Upper lobe of left lung (tissue), 6 donors: ENCODE measurements around the gene TRIM59. TPM values are rescaled to one million over a fixed set of nuclear protein-coding genes. Genes with fewer than 3 reads are reported as not detected.

ENCODE experiments used
- ATAC-seq, 2 donors: fragments of 200-7000 bp; cut with Tn5 transposase; one replicate each; pipeline ENCODE4 v1.9.1; 2022; ENCODE audit warnings: mild to moderate bottlenecking in 2 of 2, moderate library complexity in 2 of 2; ENCODE audit not compliant: low FRiP score in 2 of 2
- DNase-seq, 2 donors: peaks; one replicate each; pipeline ENCODE4 v3.0.0-alpha.2; 2019 to 2020
- H3K27ac ChIP-seq, 4 donors: fragments of 200-600 bp; sonication (generic); one replicate each; pipeline ENCODE4 v1.5.1; 2016 to 2019
- H3K27me3 ChIP-seq, 4 donors: fragments of 200-600 bp; sonication (generic); one replicate each; pipeline ENCODE4 v1.5.1; 2017 to 2019
- H3K36me3 ChIP-seq, 4 donors: fragments of 200-600 bp; sonication (generic); one replicate each; pipeline ENCODE4 v1.5.1; 2016 to 2019
- H3K4me1 ChIP-seq, 4 donors: fragments of 200-600 bp; sonication (generic); one replicate each; pipeline ENCODE4 v1.5.1; 2018 to 2019
- H3K4me3 ChIP-seq, 4 donors: fragments of 200-600 bp; sonication (generic); one replicate each; pipeline ENCODE4 v1.5.1; 2017 to 2019; ENCODE audit warnings: mild to moderate bottlenecking in 2 of 4, moderate library complexity in 1 of 4
- H3K9me3 ChIP-seq, 4 donors: fragments of 200-600 bp; sonication (generic); one replicate each; pipeline ENCODE4 v1.5.1; 2018 to 2019
- CTCF ChIP-seq, 6 experiments: fragments of 450-650 bp in 4 of 6; fragments of 200-600 bp in 2 of 6; sonication (generic) in 2 of 6; IDR thresholded peaks; one replicate each; pipeline ENCODE4 v1.5.1; 2016 to 2019; ENCODE audit warnings: antibody characterized with exemption in 6 of 6
- EP300 ChIP-seq, 4 donors: sonication (generic); formaldehyde crosslinking; IDR thresholded peaks; one replicate each; pipeline ENCODE4 v1.5.1; 2017; ENCODE audit warnings: antibody characterized with exemption in 4 of 4, control low read depth in 2 of 4
- POLR2A ChIP-seq, 4 donors: fragments of 450-650 bp; IDR thresholded peaks; one replicate each; pipeline ENCODE4 v1.5.1; 2016 to 2017; ENCODE audit warnings: antibody characterized with exemption in 4 of 4, mild to moderate bottlenecking in 2 of 4
- POLR2AphosphoS5 ChIP-seq, 2 donors: sonication (generic); formaldehyde crosslinking; IDR thresholded peaks; one replicate each; pipeline ENCODE4 v1.5.1; 2017; ENCODE audit warnings: antibody characterized with exemption in 2 of 2
- WGBS, 2 donors: methylation state at CpG; one replicate each; pipeline ENCODE4 v1.1.5; 2017 to 2018; 5-methylcytosine and 5-hydroxymethylcytosine counted together
- total RNA-seq, 6 donors: library from RNA; depleted of rRNA in 4 of 6; stranded (reverse); fragments of >200 nt in 4 of 6; gene quantifications; one replicate each; pipeline versions ENCODE4 v1.1.0 to v1.2.1, GENCODE V29; 2016 to 2021
- donor health status: DM: no; HTN: no; CAD: no; lungs with moderate emphysema.
- donor health status: DM: no; HTN: yes; CAD: no; lungs with severe emphysema.

The TRIM59 gene
- total RNA-seq, 6 donors from 2014 or later, result 1.6 to 7.1 (median 3.5) TPM

- ATAC-seq (peak; percentile 97 to 98), DNase-seq (peak; percentile 97)
- peak; percentile 52 to 66 for TF ChIP-seq POLR2AphosphoS5 (IDR thresholded peaks at IDR 0.05)
- TF ChIP-seq POLR2A (IDR thresholded peaks at IDR 0.05), result peak in 3 of 4 donors; percentile 42 to 69 (median 65)
- TF ChIP-seq CTCF (IDR thresholded peaks at IDR 0.05), result no peak
- no peaks in the 10 kb centered on the region for H3K9me3 ChIP-seq
- 0 to 1% methylated on average over 42 to 63 of the region's 63 CpGs for WGBS, 2 donors
- no peaks in the 10 kb centered on the region for H3K36me3 ChIP-seq
- H3K4me1 ChIP-seq, result peaks cover 15 to 42% (median 22%) of the 10 kb centered on the region in 4 donors
- H3K27ac ChIP-seq, result peak within 1 kb of the TSS; percentile 90 to 96 (median 91)
- peak within 1 kb of the TSS; percentile 64 to 93 (median 84) for H3K4me3 ChIP-seq
- H3K27me3 ChIP-seq, result no peaks in the 10 kb centered on the region
These were observed 50.2 kb downstream of the TRIM59 start, which contains the start of the genes IFT80 and SMC4 for GRCh38 chr3:160399125-160400029. IFT80 (minus strand) TSS chr3:160399225; CDS start chr3:160384600, 14,625 bp downstream. SMC4 (plus strand) TSS chr3:160399650; CDS start chr3:160400827, 1,177 bp downstream.

- H3K4me3 ChIP-seq, result peak overlapping the region; percentile 64 to 93 (median 84)
- H3K27me3 ChIP-seq, result no peaks in the 10 kb centered on the region
- peaks cover 9 to 39% (median 21%) of the 10 kb centered on the region in 4 donors for H3K4me1 ChIP-seq
- WGBS, 2 donors, result 0% methylated on average over 9 of the region's 9 CpGs
- no peaks in the 10 kb centered on the region for H3K9me3 ChIP-seq
- H3K36me3 ChIP-seq, result no peaks in the 10 kb centered on the region
- ATAC-seq, result peak in 1 of 2 donors; percentile 30
- DNase-seq, result no peak
- TF ChIP-seq POLR2A (IDR thresholded peaks at IDR 0.05) (no peak), EP300 (IDR thresholded peaks at IDR 0.05) (no peak), CTCF (IDR thresholded peaks at IDR 0.05) (no peak), POLR2AphosphoS5 (IDR thresholded peaks at IDR 0.05) (no peak)
- peak overlapping the region; percentile 90 to 96 (median 91) for H3K27ac ChIP-seq
These were observed 50.8 kb downstream of the TRIM59 start for GRCh38 chr3:160398820-160399124.

- peaks cover 4 to 12% (median 7%) of the 10 kb centered on the region in 4 donors for H3K4me1 ChIP-seq
- DNase-seq (peak in 1 of 2 donors; percentile 48), ATAC-seq (no peak)
- TF ChIP-seq CTCF (IDR thresholded peaks at IDR 0.05) (no peak), EP300 (IDR thresholded peaks at IDR 0.05) (no peak), POLR2A (IDR thresholded peaks at IDR 0.05) (no peak), POLR2AphosphoS5 (IDR thresholded peaks at IDR 0.05) (no peak)
- no peaks in the 10 kb centered on the region for H3K36me3 ChIP-seq
- no peak overlapping the region for H3K4me3 ChIP-seq
- H3K27ac ChIP-seq, result no peak overlapping the region
- H3K27me3 ChIP-seq, result no peaks in the 10 kb centered on the region
- no peaks in the 10 kb centered on the region for H3K9me3 ChIP-seq
These were observed 54.3 kb downstream of the TRIM59 start for GRCh38 chr3:160395297-160395696.

- Histone ChIP-seq H3K27ac (no peak overlapping the region), H3K9me3 (no peaks in the 10 kb centered on the region), H3K27me3 (no peaks in the 10 kb centered on the region), H3K4me3 (no peak overlapping the region), H3K4me1 (peaks cover 4 to 12% (median 7%) of the 10 kb centered on the region in 4 donors), H3K36me3 (no peaks in the 10 kb centered on the region)
- TF ChIP-seq POLR2AphosphoS5 (IDR thresholded peaks at IDR 0.05), result no peak
- no peak for TF ChIP-seq CTCF (IDR thresholded peaks at IDR 0.05)
- no peak for TF ChIP-seq EP300 (IDR thresholded peaks at IDR 0.05)
- no peak for TF ChIP-seq POLR2A (IDR thresholded peaks at IDR 0.05)
- no peak for DNase-seq
- 61 to 81% methylated on average over 3 of the region's 3 CpGs for WGBS, 2 donors
- no peak for ATAC-seq
These were observed 55.6 kb downstream of the TRIM59 start for GRCh38 chr3:160394009-160394392.
